Measurements from ENCODE around the gene CAPN13.

The CAPN13 gene

DNA sequence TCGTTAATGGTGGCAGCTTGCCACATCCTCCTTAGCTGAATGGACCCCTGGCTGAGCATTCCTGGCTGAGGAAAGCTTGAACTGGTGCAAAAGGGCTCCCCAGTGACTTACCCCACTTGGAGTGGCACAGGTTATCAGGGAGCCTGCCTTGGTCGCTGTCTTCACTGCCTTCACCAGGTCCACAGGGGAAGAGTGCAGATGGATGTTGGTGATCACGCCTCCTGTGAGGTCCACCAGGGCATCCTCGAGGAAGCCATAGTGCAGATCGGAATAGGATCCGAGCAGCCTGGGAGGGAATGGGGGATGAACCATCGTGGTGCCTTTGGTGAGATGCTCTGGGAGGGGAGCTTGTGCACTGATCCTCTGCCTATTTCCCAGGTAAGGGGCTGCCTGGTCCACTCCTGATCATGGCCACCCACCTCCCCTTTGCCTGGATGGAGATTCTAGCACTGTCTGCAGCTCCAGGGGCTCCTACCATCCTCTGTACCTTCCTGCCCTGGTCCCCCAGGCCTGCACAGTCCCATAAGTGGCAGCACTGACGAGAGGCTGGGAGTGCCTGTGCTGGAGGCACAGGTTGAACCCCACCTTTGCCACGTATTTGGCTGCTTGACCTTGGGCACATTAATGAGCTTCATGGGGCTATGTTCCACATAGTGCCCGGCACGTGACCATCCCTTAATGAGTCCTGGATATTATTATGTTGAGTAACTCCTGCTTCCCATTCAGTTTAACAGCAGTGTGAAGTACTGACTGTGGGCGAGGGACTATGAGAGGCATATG is 43.0 kb downstream of the CAPN13 start:
- DNase-seq: no peak

DNA sequence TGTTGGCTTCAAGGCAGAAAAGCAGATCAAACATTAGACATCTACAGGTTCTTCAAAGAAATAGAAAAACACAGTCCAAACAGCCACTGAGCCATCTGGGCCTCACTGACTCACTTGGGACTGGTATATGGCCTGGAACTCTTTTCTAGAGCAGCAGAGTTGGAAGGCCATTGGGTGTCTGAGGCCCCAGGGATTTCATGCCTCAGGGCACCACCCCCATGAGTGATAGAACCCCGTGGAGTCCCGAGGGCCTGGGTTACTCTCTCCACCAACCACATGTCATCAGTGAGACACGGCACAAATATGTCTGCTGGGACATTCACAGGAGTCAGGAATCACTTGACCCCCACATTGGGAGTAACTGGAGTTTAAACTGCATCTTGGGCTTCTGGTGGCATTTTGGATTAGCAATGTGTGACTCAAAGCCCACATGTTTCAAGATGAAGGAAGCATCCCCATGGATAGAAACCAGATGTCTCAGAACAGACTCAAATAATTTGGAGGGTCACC is 44.0 kb downstream of the CAPN13 start:
- no peak for DNase-seq

DNA sequence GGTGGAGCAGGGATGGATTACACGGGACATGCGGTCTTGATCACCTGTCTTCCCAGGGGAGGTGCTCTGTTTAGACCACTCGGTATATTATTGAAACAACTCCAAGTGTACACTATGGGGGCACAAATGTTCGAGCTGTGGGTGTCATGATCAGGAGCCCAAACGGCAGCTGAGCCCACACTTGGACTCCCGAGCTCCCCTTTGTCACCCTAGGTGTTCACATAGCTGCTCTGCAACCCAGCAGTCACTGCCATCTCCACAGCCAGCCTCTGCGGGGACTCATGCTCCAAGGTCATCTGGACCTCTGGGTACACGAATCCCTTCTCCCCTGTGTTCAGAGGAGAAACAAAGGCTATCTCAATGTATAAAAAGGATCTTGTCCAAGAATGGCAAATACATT is 46.0 kb downstream of the CAPN13 start:
- DNase-seq: no peak

DNA sequence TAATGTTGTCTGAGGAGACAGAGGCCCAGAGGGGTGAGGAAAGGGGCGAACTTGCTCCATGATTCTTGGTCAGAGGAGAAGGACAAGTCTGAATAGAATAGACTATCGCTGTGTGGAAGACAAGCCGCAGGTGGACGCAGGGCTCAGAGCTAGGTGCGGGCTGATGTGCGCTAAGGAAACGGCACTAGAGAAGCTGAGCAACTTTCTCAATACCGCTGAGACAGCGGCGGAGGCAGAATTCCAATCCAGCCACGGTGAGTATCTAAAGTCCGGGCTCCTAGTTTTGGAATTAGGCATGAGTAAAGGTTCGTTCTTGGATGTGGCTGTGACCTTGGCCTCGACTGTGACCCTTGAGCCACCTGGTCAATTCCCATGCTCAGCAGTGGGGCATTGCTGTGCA is 47.8 kb downstream of the CAPN13 start:
- no peak for DNase-seq

DNA sequence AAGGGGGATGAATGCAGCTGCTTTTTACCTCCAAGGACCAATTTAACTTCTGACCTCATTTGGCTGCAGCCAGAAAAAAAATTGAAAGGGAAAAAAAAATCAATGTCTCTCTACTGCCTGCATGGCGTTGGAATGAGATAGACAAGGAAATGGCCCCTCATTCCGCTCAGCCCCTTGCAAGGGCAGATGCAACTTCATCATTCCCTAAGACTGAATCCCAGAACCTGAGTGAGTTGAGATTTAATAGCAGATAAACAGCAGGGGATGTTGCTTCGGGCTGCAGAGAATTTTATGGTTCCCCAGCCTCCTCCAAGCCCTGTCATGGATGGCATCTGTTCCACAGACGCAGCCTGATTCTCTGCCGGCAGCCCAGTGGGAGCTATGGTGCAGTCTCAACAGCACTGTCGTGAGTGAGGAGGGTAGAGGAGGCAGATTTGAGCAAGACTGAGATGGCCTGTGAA is 49.0 kb downstream of the CAPN13 start:
- DNase-seq: no peak

DNA sequence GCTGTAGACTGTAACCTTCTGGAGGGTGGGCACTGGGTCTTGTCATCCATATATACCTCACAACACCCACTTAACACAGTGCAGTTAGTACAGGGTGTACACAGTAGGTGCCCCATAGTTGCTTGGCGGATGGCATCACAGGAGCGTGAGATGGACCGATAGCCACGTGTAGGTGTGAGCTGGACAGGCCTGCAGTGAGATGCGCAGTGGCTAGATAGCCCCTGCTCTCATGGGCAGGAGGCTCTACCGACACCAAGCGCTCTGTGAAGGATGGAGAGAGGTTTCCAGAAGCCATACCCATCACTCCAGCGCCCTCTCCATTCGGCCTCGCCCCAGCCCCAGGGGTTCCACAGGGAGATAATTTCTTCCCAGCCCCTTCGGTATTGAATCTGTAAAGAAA is 49.5 kb downstream of the CAPN13 start:
- no peak for DNase-seq

DNA sequence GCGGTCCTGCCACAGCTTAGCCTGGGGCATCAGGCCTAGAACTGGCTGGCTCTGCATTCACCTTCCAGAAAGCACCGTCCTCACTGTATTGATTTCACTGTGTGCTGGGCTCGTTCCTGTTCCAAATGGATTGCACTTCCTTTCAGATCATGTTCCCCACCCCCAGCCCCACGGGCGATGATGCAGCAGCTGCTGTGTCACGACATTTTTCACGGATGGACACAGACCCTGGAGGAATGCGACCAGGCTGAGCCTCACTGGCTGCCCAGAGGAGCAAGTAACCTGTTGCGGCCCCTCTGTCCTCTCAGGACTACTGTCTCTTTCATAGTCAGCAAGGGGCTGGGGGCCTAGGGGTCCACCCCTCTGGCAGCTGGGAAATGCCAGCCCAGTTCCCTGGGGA is 50.3 kb downstream of the CAPN13 start:
- no peak for DNase-seq

DNA sequence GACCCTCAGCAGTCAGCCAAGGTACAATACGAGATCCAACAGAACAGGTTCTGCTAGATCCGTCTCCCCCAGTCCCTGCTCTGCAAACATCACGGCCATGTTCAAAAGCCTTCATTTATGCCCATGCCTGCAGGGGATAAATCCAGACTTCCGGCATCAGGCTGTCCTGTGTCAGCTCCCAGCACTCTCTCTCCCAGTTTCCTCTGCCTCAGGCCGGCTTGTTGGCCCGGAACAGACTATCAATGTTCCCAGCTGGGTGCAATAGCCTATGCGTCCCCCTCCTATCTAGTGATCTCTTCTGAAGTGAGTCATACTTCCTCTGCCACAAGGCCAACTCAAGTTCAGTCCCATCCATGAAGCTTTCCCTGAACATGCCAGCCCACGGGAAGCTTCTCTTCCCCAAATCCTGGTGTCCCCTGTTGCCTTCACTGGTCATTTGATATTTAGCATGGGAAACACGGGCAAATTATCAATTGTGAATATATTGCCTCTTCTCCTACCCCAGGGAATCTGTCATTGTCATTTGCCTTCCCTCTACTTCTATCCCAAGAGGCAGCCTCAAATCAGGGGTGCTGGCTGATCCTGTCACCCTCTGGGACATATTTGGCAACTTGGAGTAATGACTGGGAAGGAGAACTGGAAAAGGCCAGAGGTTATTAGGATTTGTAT is 51.1 kb downstream of the CAPN13 start:
- DNase-seq: no peak

DNA sequence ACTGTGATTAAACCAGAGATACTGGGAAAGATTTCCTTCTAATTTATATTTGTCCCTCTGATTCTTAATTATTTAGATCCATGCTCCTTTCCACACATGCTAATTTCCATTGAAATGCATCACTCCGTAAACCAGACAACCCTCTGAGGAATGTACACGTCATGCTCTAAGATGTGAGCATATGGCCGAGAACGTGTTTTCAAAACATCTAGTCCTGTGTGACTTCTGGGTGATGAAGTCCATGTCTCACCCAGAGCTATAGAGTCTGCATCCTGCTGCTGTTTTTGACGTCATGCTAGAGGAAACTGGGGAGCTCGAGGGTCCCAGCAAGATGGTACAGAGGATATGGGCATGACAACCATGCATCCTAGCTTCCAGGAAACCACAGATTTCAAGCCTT is 53.6 kb downstream of the CAPN13 start:
- no peak for DNase-seq

DNA sequence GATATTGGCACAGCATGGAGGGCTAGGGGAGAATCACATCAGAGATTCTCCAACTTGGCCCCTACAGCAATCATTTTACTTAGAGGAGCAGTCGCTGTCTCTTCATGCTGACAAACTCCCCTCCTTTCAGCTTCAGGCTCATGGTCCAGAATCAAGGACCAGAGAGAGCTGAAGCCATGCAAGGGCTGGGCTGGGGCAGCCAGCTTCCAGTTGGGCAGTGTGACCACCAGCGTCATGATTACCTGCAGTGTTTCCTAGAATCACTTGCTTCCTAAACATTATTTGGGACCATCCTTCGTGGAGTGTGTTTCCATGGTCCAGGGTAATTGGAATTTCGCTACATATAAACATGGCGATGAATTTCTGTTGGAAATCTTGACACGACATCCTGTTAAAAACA is 54.4 kb downstream of the CAPN13 start:
- DNase-seq: no peak

DNA sequence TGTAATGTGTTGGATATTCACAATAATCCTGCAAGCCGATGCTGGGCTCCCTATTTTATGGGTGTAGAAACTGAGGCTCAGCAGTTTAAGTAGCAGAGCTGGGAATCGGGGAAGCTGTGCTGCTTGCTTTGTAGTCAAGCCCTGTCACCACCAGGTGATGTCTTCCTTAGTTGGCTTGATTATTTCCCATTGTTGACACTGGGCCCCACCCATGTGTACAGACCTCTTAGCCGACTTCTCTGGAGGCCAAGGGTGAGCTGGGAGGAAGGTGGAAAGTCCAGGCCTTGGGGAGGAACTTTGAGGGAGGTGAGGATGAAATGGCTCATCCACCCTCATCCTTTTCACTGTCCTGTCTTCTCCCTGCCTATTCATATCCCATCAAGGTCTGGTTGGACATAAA is 60.0 kb downstream of the CAPN13 start:
- DNase-seq: no peak

DNA sequence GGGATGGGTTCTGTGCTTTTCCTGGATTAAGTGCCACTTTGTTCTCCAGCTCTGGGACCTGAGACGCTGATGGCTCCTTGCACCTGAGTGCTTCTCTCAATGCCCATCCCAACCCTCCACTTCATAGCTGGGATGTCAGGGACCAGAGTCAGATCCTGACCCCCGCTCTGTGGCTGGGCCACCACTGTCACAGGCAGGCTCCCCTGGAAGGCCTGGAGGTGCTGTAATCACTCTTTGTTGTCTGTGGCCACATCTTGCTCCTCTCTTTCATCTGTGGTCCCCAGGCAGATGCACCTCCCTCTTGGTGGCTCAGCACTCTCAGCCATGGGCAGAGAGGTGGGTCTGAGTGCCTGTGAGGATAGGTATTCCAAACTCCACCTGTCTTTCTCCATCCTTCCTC is 62.4 kb downstream of the CAPN13 start:
- no peak for DNase-seq

DNA sequence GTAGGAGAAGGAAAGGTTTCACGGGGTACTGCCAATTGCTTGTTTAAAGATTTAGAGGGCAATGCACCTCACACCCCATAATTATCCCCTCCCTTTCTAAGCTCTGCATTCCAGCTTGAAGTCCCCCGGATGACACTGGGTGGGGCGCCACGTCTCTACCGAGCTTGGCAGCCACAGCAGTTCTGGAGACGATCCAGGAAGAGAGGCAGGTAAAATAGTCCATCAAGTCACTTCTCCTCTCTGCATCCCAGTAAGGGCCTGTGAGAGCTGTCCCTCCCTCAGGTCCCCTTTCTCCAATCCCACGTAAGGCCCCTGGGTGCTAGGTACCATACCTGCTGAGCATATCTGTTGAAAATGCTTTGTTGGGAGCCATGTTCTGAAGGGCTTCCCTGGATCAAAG is 65.7 kb downstream of the CAPN13 start:
- no peak for DNase-seq

DNA sequence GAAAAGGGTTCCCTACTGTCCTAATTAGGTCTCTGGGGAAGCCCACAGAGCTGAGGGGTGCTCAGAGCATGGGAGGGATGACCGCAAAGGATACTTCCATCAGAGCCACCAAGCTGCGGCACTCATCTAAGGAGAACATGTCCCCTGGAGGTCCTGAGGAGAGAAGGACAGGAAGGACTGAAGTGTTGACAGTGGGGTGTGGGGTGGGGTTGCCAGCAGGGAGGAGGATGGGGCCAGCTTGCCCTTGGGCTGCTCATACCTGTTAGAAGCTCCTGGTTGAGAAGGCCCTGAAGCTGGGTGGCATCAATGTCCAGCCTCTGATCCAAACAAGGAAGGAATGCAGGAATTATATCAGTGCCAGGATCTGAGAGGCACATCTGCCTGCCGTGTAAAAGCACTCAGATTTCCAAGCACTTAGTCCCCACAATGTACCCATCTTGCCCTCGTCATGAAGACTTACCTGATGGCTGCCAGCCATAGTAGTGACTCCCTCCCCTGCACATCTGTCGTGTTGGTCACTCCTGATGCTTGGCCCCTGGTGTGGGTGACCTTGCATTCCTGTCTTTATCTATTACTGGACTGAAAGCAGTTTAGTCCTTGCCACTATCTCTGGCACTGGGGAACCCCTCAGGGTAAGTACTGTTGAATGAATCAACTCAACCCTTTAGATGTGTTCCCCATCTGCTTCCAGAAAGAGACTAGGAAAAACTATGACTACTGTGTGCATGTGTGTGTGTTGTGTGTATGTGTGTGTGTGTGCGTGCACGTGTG is 68.9 kb downstream of the CAPN13 start:
- no peak for DNase-seq

DNA sequence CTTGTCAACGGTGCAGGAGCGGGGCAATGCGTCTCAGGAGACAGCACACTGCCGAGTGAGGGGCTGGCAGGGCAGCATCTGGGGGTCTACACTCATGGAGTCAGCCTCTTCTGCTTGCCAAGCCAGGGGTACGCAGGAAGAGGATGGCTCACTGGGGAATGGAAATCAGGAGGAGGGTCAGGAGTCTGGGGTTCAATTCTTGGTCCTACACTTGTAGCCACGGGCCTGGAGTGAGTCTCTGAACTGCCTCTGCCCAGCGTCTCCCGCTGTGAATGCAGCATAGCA is 70.0 kb downstream of the CAPN13 start:
- DNase-seq: no peak

DNA sequence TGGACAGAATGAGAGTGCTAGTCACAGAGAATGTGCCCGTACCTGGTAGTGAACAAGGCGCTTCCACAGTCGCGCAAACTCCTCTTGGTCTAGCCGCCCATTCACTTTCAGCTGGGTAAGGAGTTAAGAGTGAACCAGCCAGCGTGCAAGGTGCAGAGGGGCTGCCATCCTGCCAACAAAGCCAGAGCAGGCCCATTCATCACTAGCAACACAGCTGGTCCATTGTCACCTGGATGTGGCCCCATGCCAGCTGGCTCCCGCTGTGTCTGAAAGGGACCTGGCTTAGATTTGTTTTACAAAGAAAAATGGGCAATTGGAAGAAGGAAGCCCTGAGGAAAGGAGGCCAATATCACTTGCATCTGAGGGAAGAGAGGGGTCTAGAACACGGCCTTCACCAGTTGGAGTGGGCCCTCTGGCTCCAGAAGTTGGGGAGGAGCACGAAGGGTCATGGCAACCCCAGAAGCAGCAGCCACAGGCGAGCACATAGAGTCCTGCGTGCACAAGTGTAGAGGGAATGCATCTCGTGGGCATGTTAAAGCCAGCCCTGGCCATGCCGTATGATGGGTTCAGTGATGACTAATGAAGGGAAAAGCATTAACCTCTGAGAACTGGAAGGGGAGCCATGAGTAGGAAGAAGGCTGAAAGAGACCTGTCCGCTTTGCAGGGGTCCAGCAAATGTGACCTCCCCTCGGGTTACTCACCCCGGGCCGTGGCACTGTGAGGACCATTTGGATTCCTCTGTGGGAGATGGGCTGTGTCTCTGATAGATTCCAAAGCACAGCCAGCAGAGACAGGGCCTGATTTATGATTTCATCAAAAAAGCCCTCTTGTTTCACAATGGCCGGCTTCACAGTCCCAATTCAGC is 70.6 kb downstream of the CAPN13 start:
- DNase-seq: no peak

DNA sequence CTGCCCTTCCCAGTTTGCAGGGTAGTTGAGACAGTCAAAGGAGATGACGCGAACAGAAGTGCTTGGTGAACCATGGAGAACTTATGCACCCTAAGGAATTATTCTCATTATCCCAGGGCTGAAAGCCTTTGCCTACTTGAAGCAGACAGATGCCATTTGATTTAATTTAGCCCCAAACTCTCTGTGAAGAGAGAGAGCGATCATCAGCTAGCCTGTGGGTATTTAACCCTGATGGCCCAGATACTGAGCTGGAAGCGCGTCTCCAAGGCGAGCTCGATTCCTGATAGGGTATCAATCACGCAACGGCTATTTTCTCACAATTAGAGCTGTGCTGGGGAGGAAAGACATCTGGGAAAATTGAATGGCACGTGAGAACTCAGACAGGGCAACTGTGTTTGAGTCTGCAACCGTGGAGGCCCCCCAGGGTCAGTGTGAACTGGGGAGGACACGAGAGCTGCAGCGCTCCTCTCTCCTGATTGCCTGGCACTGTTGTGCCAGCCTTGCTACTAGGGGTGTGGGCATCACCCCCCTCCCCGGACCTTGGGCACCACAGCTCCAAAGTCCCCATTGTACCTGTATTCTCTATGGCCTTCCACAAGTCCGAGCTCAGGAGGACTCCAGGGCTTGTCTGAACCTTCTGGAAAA is 73.2 kb downstream of the CAPN13 start:
- no peak for DNase-seq

DNA sequence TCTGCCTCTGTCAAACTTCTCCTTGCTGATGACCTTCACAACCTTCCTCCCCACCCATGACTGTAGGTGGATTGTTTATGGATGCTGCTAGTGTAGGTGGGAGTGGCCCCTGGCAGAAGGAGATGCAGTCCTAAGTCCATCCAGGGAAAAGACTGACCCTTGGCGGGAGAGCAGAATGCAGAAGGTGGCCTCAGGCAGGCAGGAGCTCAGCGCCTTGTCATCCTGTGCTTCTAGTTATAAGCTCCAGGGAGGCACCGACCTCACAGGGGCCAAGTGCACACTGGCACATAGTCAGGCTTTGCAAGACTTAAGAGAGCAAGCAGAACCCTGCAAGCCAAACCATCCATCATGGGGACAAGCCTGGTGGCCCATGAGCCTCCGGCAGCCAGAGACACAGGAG is 74.4 kb downstream of the CAPN13 start:
- no peak for DNase-seq

DNA sequence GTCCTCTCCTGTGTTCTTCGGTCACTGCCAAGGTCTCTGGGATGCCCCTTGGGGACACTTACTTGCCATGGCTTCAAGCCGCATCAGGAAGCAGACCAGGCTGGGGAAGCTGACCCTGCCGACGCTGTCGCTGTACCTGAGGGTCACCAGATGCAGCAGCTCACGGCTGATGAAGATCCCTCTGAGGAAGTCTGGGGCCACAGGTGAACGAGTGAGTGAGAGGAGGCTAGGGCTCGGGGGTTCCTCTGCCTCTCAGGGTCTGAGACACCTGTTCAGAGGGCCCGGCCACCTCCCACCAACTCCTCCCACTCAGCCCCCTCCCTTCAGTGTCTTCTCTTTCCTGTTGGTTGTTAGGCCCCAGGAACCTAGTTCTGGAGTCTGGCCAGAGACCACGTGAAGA is 74.9 kb downstream of the CAPN13 start:
- DNase-seq: no peak

DNA sequence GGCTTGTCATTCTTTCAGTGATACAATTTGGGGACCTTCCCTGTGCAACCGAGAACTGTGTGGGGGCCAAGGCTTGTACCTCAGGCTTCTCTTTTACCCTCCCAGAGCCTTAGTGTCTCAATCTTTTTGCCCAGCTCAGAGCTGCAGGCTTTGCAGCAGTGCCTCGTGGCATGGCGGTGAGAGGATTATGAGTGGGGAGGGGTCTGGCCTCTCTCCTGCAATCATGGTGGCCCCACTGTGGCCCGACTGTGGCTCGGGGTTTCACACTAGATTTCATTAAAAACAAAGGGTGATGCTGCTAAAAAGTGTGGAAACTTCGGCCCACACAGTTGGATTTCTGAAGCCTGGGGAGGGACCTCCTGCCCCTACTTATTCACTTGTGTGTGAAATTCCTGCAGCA is 75.5 kb downstream of the CAPN13 start:
- no peak for DNase-seq

DNA sequence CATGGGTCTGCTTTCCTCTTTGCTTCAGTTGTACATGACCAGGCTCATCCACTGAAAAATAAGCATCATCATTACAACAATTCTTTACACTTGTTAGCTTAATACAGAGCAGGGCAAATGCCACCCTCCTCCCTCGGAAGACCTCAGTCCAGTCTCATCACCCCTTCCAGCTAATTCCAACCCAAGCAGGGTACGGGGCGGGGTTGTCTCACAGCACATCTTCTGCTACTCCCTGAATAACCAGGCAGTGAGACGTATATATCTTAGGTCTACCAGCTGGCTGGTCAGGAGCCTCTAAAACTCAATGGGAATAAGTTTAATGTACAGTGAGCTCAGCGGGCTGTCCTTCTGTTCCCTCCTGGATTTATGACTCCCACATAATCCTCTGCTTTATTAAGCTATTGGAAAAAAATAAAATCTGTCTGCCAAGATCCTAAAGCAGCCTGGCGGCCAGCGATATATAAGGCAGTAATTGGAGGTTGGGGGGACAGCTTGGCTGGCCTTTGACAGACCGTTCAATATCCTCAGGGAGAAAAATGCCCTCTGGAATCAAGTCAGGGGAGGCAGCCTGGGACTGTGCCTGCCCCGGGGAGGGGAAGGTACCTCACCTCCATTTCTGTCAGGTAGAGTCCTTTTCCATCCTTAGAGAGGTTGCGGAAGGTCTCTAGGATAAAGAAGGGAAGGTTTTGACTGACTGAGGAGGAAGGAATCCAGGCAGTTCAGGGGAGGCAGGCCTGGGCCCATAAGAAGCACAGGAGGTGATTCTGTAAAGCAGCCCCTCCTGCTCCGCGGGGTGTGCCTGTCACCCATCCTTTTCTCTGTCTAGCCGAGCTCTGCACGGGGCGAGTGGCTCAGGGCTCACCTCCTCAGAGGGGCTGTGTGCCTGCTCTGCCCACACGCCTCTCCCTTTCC is 76.3 kb downstream of the CAPN13 start:
- DNase-seq: no peak

Measured in NCI-H187 treated with DMSO at 0.1 percent for 48 hours (cell line).